ENCODE data around the gene GSG1L.
"Not testable (repeated sequence)": the region's sequence is repeated elsewhere in the genome, so short reads cannot be mapped to it uniquely, and the experiment has no call there.

Gene GSG1L

DNA sequence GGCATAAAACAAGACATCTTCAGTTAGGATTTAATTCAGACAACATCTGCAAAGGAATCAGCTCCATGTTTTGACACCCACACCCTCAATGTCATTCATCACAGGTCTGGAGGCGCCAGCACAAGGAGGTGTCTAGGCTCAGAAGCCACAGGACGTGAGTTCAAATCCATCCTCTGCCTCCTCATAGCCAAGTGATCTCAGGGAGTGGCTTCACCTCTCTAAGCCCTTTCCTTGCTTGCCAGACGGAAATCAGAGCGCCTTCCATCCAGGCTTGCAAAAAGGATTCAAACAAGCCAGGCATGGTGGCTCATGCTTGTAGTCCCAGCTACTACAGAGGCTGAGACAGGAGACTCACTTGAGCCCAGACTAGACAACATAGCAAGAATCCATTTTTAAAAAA, 84.6 kb downstream of the GSG1L start:
- no peak for DNase-seq

DNA sequence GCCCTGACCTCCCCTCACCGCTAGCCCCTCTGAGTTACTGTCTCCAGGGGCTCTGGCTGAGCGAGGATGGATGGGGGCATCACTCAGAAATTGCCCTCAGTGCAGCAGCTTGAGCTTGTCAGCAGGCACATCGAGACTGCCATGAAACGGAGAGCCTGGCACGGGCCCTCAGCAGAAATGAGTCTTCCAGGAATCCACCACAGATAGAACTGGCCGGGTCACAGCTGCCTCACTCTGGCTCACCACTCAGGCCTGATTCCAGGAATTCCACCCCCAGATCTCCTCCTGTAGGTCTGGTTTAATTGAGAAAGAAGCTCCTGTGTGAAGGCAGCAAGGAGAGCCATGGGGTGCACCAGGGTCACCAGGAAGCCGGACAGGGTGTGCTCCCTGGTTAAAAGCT, 85.5 kb downstream of the GSG1L start:
- DNase-seq = peak; percentile 68

DNA sequence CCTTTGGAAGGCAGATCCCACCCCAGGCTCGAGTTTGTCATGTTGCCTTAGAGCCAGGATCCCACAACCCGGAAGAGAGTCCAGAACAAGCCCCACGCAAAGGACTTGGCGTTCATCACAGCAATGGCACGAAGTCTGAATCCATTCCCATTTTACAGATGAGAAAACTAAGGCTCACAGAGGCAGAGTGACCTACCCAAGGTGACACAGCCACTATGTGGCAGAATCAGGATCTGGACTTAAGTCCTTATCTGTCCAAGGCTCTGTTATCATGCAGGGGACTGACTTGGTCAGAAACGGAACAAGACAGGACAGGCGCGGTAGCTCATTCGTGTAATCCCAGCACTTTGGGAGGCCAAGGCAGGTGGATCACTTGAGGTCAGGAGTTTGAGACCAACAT, 86.5 kb downstream of the GSG1L start:
- no peak for DNase-seq

DNA sequence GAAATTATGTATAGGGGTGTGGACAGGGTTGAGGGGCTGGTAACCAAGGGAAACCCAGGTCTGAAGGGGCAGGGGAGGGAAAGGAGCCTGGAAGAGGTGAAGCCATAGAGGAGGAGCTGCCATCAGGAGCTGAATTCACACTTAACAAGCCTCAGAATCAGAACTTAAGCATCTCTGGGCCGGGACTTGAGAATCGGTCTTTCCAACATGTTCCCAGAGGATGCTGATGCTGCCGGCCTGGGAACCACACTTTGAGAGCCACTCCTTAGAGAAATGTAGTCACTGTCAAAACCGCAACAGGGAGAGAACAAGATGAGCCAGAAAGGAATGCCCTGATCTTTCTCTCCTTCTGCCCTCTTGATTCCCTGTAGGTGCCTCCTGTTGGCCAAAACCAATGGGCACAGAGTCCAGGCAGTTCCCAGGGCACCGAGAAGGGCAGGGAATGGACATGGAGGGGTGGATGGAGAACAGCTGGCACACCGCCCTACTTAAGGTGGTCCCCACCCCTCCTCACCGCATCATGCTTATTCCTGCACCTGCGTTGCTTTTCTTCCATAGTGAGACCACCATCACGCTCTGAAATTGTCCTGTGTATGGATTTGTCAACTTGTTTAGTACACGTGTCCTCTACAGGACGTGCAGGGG, 88.5 kb downstream of the GSG1L start:
- no peak for DNase-seq

DNA sequence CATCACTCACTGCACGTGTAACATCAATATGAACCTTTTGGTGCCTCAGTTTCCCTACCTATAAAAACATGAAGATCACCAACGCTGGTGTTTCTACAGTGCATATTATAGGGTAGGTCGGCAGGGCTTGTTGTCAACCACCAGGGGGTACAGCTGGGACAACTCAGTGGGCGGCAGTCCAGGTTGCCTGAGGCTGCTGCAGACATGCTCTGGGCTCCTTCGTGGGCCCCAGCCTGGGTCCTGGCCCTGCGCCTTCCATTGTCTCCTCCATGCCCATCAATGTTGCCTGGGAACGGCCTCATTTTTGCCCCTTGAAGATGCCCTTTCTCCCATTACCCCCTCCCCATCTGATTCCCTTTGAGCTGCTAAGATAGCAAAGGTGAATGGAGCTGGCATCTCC, 89.8 kb downstream of the GSG1L start:
- DNase-seq = no peak

DNA sequence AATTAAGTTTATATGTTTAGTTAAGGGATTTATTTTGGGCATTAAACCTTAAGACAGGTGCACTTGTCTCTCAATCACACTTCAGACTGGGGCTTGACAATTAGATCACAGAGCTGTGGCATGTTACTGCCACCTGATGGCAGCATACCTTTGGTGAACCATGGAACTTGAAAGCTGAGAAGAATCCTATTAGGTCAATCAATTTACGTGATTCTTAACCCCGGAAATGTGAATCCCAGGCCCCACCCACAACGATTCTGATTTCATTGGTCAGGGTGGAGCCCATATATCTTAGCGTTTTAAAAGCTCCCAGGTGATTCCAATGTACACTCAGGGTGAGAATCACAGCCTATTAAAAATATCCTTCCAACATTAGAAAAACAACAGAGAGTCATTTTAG, 91.0 kb downstream of the GSG1L start:
- DNase-seq = no peak

DNA sequence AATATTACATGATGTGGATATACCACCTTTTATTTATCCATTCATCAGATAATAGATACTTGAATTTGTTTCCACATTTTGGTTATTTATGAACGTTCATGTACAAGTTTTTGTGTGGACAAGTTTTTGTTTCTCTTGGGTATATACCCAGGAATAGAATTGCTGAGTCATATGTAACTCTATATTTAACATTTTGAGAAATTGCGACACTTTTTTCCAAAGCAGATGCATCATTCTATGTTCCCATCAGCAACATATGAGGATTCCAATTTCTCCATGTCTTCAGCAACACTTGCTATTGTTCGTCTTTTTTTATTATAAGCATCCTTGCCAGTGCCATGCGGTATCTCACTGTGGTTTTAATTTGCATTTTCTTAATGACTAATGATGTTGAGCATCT, 93.9 kb downstream of the GSG1L start:
- DNase-seq = no peak

DNA sequence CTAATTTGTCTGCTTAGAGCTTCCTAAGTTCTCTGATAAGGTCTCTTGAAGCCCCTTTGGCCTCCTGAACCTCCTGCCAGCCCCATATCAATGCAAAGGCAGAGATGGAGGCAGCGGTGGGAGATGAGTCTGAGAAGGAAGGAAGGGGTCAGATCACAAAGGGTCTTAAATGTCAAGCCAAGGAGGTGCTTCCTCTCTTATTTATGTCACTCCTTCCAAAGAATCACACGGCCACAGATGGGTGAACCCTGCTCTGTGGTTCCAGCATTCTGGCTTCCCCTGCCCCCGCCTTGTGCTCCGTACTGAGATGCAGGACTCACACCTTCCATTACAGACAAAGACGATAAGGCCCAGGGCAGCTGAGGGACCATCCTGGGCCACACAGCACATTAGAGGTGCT, 96.3 kb downstream of the GSG1L start:
- DNase-seq = no peak

DNA sequence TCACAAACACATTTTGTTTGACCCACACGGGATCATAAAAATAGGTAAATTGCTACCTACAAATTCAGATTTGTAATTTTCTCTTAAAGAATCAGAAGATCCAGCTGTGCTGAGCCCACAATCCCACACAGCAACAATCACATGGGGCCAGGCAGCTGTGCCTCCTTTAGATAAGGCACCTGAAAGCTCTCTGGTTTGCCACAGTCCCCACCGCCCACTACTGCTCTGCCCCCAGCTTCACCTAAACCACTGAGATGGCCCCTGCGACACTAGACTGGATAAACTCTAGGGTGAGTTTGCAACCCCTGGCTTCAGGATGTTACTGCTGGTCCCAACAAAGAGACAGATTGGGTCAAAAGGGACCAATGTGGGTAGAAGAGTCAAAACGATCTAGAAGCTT, 96.8 kb downstream of the GSG1L start:
- DNase-seq = no peak

DNA sequence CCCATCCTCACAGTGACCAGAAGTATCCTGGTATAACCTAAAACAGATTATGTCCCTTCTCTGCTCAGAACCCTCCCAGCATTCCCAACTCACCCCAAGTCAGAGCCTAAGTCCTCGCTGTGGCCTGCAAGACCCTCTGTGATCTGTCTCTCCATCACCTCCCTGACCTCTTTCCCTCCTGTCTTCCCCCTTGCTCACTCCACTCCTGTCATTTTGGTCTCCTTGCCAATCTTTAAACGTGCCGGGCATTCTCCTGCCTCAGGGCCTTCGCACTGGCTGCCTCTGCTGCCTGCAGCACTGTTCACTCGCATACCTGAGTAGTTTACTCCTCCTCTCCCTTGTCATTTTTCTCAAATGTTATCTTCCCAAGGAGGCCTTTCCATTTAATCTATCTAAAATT, 97.7 kb downstream of the GSG1L start:
- no peak for DNase-seq

DNA sequence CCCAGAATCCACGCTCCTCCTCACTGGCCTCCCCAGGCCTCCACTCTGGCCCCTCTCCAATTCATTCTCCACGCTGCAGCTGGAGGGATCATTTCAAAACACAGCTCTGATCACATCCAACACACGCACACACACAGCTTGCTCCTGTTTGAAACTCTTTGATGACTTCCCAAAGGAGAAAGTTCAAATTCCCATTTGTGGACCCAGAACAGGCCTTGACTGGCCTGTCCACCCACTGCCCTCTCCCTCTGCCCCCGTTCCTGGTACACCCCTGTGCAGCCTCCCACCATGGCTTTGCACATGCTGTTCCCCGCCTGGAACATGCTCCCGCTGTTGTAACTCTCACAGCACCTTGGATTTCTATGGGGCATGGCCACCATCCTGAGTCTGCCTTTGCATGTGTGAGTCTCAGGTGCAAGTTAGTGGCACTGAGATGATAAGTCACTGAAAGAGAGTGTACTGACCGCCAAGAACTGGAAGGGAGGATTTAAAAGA, 100.0 kb downstream of the GSG1L start:
- DNase-seq = no peak

DNA sequence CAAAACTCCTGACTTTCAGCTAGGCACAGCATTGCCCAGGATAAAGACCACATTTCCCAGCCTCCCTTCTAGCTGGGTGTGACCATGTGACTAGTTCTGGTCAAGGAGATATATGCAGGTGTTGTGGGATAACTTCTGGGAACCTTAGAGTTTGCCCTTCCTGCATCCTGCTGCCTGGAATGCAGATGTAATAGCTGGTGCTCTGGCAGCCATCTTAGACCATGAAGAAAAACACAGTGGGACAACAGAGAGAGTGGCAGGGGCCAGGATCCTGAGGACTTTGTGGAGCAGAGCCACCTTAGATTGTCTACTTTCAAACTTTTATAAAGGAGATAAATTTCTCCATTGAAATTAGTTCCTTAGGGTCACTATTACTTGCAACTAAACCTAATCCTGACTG, 101.3 kb downstream of the GSG1L start:
- no peak for DNase-seq

DNA sequence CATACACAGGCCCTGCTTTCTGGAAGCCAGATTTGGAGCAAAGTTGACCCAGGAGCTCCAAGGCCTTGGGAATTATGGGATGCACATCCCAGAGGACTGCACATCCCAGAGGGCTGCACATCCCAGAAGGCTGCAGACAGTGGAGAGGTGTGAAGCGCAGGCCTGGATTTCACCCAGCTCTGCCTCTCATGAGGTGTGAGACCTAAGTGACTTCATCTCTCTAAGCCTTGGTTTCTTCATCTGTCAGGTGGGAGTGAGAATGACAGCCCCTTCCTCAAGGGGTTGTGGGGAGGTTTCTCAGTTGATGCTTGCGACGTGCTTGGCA, 102.3 kb downstream of the GSG1L start:
- no peak for DNase-seq

DNA sequence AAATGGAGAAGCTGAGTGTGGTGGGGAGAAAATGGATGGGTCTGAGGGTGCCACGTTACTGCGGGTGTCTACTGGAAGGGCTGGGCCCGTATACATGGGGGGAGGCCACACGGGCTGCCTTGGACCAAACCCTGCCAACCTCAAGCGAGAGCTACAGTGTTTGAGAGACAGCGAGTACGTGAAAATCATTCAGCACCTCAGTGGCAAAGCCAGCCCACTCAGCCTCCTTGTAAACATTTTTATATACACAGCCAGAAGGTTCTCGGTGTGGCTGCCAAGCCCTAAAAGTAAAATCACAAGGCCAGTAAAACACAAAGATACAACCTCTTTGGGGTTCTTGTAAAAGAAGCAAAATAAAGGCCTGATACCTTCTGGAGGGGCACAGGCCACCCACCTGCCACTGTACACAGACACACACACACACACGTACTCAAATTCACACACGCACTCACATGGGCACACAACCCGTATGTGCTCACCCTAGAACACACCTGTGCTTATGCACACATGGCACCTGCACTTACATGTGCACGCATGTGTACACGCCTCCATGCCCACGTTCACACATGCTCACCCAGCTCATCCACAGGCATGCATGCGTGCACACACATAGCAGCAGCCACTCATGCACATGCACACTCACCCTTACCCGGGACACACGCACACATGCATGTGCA, 102.8 kb downstream of the GSG1L start:
- no peak for DNase-seq

DNA sequence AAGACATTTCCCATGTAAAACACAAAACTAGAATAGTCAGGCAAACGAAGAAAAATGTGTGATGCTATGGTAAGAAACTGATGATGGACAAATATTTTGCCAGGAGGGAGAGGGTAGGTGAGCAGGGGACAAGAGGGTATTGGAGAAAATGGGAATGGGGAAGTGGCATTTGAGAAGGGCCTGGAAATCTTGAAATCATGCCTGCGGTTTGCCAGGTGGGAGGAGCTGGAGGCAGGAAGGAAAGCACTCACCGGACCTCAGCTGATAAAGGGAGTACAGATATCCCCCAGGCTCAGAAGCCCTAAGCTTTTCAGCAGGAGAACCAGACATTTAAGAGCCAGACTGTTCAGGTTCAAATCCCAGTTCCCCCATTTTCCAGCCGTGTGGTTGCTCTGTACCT, 103.6 kb downstream of the GSG1L start:
- no peak for DNase-seq

DNA sequence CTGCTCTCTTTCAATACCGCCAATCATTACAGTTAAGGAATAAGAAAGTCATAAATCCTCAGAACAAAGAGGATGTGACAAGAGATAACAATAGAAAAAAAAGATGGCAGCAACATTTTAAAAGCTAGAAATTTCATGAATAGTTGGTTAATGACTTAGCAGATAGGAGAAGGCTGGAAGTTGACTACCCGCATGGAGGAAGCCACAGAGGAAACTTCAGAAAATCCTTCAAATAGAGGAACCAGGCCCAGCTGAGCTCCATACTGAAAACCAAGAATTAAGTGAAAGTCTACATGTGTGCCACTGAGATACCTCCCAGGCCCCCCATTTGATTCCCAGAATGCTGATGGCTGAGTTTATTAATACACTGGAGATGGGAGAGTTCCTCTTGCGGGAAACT, 109.3 kb downstream of the GSG1L start:
- DNase-seq = no peak

DNA sequence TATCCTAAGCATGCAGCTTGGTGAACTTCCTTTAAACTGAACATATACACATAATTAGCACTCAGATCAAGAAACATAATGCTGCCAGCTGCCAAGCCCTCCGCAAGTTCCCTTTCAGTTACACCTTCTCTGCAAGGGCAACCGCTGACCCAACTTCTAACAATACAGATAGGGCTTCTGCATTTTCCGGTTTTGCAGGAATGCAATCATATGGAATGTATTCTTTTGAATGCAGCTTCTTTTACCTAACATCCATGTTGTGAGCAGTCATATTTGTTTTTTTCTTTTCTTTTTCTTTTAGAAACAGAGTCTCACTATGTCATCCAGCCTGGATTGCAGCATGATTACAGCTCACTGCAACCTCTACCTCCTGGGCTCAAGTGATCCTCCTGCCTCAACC, 110.7 kb downstream of the GSG1L start:
- DNase-seq = no peak

DNA sequence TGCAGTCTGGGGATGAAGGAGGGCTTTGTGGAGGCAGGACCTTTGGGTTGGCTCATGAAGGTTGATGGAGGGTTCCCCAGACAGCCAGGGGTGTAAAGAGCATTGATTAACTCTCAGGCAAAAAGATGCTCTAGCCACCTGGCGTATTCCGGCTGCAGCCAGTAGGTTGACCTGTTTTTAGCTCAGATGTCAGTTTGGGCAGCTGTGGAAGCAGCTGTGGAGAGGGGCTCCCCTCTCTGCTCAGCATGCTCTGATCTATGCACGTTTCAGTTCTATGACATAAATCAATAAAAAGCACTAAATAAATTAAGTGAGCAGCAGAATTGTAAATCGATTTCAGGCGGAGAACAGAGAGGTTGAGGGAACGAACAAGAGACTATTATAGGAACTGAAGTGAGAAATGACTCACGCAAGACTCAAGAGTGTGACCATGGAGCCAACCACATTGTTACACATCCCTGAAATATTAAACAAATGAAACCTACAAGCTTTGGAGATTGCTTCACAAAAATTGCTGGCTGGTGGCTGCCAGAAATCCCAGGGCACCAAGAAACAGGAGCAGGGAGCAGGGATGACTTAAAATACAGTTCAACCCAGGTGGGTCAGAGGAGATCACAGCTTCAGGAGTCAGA, 111.9 kb downstream of the GSG1L start:
- DNase-seq = no peak

DNA sequence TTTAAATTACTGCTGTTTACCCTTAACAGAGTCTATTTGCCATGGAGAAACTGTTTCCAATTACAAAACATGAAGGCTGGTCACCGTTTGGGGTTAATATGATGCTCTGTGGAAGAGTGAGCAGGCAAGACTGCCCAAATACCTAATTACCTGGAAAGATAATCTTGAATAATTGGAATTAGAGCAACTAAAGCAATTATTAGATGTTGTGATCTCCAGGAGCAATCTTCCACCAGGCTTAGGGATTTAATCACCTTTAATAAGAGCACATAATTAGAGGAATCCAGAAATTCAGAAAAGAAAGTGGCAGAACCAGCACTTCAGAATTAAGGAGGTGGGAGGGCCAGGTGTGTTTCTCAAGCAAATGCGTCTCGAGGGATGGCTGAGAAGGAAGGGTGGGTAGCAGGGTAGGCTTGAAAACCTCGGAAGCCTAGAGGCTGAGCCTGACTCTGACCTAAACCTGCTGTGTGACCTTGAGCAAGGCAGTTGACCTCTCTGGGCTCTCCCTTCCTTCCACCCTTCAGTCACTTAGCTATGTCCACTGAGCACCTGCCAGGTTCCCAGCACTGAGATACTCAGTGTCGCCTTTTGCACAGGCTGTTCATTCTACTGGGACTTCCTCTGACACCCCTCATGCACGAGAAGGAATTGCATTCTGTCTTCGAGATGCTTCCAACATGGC, 113.2 kb downstream of the GSG1L start:
- no peak for DNase-seq

DNA sequence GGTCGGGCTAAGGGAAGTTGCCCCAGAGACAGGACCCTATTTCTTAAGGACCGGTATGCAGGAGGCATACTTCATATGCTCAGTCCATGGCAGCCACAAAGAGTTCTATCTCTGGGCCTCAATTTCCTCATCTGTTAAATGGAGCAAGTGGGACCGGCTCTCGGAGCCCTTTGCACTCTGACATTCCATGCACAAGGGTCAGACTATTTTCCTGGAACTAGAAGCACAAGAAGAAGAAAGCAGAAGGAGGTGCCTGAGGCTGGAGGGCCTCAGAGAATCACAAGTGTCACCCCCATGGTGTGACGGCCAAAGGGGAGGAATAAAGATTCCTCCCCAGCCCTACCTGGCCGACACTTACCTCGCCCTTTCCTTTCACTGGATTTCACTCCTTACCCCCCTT, 115.8 kb downstream of the GSG1L start:
- no peak for DNase-seq

DNA sequence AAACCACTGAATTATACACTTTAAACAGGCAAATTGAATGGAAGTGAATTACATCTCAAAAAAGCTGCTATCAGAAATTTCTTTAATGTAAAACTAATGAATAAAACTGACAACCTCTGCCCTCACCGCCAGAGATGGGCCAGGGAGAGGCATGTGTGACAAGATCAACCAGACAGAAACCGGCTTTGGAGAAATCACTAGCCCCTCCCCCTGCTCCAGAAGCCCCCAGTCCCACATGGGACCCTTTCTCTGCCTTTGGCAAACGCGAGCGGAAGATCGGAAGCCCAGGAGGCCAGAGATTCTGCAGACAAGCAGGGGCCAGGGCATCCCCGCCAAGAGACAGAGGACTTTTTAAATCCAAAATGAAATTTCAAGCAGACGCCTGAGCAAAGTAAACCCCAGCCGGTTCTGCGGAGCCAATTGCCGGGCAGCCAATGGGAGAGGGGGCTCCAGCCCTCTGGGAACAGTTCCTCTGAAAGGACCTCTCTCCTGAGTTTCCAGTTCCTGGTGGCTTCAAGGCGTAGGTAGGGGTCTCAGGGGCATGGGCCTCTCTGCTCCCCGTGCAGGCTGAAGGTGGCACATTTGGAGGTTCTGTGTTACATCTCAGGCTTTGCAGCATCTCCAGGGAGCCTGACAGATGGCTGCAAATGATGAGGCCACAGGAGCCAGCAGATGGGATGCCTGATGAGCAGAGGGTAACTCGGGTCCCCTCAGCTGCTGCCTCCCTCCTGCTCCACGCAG, 118.1 kb downstream of the GSG1L start:
- no peak for DNase-seq

DNA sequence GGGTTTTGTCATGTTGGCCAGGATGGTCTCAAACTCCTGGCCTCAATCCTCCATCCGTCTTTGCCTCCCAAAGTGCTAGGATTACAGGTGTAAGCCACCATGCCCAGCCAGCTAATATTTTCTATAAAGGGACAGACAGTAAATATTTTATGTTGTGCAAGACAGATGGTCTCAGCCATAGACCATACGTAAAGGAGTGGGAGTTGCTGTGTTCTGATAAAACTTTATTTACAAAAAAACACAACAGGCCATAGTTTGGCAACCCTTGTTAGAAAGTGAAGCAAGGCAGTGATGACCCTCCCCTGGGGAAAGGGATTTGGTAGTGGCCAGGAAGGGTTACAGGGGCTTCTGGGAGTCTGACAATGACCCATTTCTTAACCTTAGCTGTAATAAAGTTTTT, 119.7 kb downstream of the GSG1L start:
- DNase-seq = no peak

DNA sequence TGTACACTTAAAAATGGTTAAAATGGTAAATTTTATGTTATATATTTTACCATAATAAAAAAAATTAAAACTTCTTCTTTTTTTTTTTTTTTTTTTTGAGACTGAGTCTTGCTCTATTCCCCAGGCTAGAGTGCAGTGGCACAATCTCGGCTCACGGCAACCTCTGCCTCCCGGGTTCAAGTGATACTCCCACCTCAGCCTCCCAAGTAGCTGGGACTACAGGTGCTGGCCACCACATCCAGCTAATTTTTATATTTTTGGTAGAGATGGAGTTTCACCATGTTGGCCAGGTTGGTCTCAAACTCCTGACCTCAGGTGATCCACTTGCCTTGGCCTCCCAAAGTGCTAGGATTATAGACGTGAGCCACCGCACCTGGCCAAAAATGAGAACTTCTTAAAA, 121.4 kb downstream of the GSG1L start:
- not testable (repeated sequence) for DNase-seq
